ENCODE measurements around the gene RBM22.

Gene RBM22

DNA sequence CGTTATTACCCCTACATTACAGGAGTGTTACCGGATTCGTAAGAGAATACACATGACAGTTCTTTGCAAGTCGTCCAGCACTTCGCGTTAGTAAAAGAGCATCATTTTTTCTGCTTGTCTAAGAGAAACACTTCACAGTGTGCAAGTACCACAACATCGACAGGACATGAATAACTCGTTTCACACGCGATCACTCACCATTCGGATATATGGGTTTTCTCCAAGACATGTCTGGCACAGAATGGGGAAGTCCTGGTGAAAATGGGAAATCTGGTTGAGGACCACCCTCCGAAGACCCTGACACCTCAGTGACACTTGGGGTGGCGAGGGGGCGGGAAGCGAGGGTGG, 642 bp downstream of the RBM22 start:
- CTCF ChIA-PET = interaction anchor here (0.7 to 3.8 kb wide), 34 partner anchors 9 to 553 kb away, joined by 3 to 34 read pairs (median 4); partner anchors contain the start of genes DCTN4, GM2A, IRGM and SMIM3
- no peak for DNase-seq (ENCODE audit: extremely low spot score)
- no peak for TF ChIP-seq CTCF (IDR thresholded peaks at IDR 0.05; ENCODE audit: control extremely low read depth, extremely low read depth, low read depth, missing control alignments)
- POLR2A ChIA-PET = interaction anchor here (0.5 to 1.5 kb wide), 8 partner anchors 9 to 220 kb away, joined by 3 to 10 read pairs (median 3); partner anchors contain the start of genes DCTN4 and SMIM3

- ChIA-PET POLR2A (interaction anchor here (0.6 kb wide), 1 partner anchor 25 kb away, joined by 5 read pairs; no protein-coding TSS in a partner anchor), CTCF (interaction anchor here (1.6 to 2.5 kb wide), 2 partner anchors 9 to 83 kb away, joined by 3 to 5 read pairs; no protein-coding TSS in a partner anchor)
- no peak for DNase-seq (ENCODE audit: extremely low spot score)
- TF ChIP-seq CTCF (IDR thresholded peaks at IDR 0.05; ENCODE audit: control extremely low read depth, extremely low read depth, low read depth, missing control alignments) = no peak
Observed at GRCh38 chr5:150694612-150695011, 6.2 kb downstream of the RBM22 start.

- CTCF ChIA-PET = interaction anchor here (1.0 to 2.7 kb wide), 3 partner anchors 8 to 147 kb away, joined by 3 to 20 read pairs (median 3); partner anchors contain the start of gene RBM22
- DNase-seq (ENCODE audit: extremely low spot score) = no peak
- POLR2A ChIA-PET = interaction anchor here (0.7 kb wide), 1 partner anchor 28 kb away, joined by 3 read pairs; no protein-coding TSS in a partner anchor
- no peak for TF ChIP-seq CTCF (IDR thresholded peaks at IDR 0.05; ENCODE audit: control extremely low read depth, extremely low read depth, low read depth, missing control alignments)
Observed at GRCh38 chr5:150692276-150692675, 8.6 kb downstream of the RBM22 start.

GRCh38 chr5:150690760-150691159, 10.1 kb downstream of the RBM22 start:
- POLR2A ChIA-PET = no interaction called here
- no peak for TF ChIP-seq CTCF (IDR thresholded peaks at IDR 0.05; ENCODE audit: control extremely low read depth, extremely low read depth, low read depth, missing control alignments)
- CTCF ChIA-PET = interaction anchor here (1.0 to 2.7 kb wide), 3 partner anchors 9 to 132 kb away, joined by 3 to 20 read pairs (median 3); partner anchors contain the start of gene RBM22
- no peak for DNase-seq (ENCODE audit: extremely low spot score)

DNA sequence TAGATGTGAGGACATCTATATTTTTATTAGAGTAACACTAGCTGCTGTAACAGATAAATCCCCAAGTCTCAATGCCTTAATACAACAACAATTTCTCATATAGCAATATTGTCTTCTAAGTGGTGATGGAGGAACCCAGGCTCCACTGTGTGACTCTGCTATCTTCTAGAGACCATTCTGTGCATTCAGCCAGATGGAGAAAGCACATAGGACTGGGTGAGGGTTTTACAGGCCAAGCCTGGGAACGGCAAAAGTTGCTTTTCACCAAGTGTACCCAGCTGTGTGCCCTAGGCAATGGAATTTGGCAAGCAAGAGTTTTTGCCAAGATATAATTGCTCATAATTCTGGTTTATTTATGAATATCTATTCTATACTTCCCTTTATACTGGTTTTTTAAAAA, 11.7 kb downstream of the RBM22 start:
- POLR2A ChIA-PET = no interaction called here

GRCh38 chr5:150676578-150676977, 24.3 kb downstream of the RBM22 start:
- no peak for TF ChIP-seq CTCF (IDR thresholded peaks at IDR 0.05; ENCODE audit: control extremely low read depth, extremely low read depth, low read depth, missing control alignments)
- no peak for DNase-seq (ENCODE audit: extremely low spot score)
- POLR2A ChIA-PET = no interaction called here
- CTCF ChIA-PET = no interaction called here

More for the DNA sequence above, 11.7 kb downstream of the RBM22 start:
- CTCF ChIA-PET = interaction anchor here (0.9 to 1.7 kb wide), 3 partner anchors 12 to 46 kb away, joined by 3 to 7 read pairs (median 7); partner anchors contain the start of gene RBM22
- DNase-seq (ENCODE audit: extremely low spot score) = no peak
- no peak for TF ChIP-seq CTCF (IDR thresholded peaks at IDR 0.05; ENCODE audit: control extremely low read depth, extremely low read depth, low read depth, missing control alignments)
